GM12801 (cell line): Measurements from ENCODE around the gene ABHD12B.

Source experiments
- CTCF ChIP-seq: IDR thresholded peaks from one replicate; pipeline ENCODE4 v1.5.1; 2011; ENCODE audit warnings: control low read depth; ENCODE audit not compliant: insufficient read length; ENCODE audit errors: extremely low read depth

The ABHD12B gene

DNA sequence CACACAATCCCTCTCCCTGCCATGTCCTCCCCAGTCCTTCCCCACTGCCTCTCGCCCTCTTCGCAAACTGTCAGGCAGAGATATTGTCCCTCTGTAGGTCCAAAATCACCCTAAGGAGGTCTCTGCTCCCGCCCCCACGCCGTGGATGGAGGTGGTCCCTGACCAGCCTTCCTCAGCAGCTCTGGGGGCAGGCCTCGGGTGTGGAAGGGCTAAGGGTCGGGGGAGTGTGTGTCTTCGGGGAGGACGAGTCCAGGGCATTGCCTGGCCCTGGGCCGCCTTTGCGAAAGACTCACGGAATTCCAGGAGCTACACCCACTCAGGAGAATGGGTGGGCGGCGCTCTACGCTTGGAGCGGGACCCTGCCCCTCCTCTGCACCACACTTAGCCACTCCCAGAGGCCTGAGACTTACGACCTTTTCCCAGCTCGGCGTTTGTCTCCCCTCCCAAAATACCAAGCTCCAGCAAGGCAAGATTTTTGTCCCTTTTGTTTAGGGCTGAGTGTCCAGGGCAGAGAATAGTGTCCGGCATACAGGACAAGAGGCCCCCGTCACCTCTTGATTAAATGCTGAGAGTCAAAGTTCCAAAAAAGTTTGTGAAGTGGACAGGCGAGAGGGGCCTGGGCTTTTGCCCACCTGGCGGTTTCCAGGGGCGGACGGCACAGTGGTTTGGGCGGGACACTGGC is 71.5 kb downstream of the ABHD12B start:
- TF ChIP-seq CTCF = no peak

DNA sequence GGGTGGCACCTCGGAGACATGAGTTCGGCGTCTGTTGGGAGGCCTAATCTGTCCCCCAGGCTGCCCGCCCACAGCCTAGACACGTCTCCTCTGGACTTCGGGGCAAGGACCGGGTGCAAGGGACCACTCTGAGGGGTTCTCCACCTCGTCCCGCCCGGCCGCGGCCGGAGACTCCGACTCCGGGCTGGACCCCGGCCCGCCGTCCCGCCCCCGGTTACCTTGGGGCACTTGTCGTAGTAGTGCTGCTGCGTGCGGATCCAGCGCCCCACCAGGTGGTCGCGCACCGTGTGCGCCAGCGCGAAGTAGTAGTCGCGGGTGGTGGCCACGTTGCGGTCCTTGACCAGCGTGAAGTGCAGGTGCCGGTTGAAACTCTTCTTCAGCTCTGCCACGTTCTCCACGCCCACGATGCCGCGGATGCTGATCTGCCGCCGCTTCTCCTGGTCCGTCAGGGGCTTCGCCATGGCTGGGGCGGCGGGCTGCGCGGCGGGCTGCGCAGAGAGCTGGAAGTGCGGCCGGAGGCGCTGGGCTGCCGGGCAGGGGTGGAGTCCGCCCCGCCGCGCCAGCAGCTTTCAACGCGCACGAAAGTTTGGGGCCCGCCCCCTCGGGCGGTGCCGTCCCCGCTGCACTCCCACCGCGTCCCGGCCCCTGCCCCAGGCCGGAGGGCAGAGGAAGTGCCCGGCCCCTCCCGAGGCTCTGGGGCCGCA is 72.2 kb downstream of the ABHD12B start, which contains the start of gene PYGL:
TSS of gene PYGL (minus strand) at position 541 of the 704 bp plus-strand sequence. CDS start at position 461, 80 bp downstream.
- TF ChIP-seq CTCF = no peak

- no peak for TF ChIP-seq CTCF
Observed at GRCh38 chr14:50944647-50945413, 73.0 kb downstream of the ABHD12B start.

GRCh38 chr14:50946234-50946935 is 74.5 kb downstream of the ABHD12B start:
- TF ChIP-seq CTCF = no peak

- TF ChIP-seq CTCF = no peak
Observed at GRCh38 chr14:50947446-50947845, 75.6 kb downstream of the ABHD12B start.

GRCh38 chr14:50948205-50948604 is 76.4 kb downstream of the ABHD12B start:
- no peak for TF ChIP-seq CTCF

GRCh38 chr14:50951032-50951431 is 79.2 kb downstream of the ABHD12B start:
- no peak for TF ChIP-seq CTCF
